HG03095 (cell line): ENCODE results near the gene COL6A1.

Source experiments
- ATAC-seq: cut with Tn5 transposase; IDR thresholded peaks from one replicate; pipeline ENCODE4 v1.9.1; 2021; ENCODE audit warnings: moderate library complexity; ENCODE audit not compliant: unreplicated experiment

COL6A1 gene

DNA sequence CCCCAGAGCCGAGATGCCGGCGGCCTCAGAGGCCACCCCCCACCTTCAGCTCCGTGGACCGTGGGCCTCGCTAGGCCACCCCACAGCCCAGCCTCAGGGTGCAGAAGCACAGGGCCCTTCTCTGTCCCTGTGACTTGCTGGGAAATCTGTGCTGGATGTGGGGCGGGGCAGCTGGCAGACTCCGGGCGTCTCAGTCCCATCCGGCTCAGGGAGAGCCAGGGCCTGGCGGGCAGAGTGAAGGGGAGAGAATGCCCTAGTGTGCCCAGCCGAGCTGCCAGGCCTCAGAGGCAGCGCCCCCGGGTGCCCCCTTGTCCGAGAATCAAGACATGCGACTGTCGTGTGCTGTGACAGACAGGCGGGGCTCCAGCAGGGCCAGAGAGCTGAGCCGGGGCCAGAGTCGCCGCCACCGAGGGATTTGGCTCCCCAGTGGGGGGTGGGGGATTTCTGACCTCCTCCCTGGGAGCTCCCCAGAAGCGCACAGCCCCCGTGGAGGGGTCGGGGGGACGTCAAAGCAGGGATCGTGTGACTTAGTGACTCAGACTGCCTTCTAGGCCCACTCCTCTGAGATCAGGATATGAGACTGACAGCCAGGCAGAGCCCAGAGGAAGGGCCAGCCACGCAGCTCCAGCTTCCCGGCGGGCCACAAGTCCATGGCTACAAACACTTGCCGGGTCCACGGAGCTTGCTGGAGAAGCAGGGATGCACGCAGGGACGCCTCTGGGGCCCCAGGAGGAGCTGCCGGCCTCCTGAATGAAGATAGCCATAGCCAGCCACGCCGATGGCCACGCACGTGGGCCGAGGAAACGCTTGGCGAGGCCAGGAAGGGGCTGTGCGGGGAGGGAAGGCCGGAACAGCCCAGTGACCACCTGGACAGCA is 11.9 kb downstream of the COL6A1 start:
- no peak for ATAC-seq

DNA sequence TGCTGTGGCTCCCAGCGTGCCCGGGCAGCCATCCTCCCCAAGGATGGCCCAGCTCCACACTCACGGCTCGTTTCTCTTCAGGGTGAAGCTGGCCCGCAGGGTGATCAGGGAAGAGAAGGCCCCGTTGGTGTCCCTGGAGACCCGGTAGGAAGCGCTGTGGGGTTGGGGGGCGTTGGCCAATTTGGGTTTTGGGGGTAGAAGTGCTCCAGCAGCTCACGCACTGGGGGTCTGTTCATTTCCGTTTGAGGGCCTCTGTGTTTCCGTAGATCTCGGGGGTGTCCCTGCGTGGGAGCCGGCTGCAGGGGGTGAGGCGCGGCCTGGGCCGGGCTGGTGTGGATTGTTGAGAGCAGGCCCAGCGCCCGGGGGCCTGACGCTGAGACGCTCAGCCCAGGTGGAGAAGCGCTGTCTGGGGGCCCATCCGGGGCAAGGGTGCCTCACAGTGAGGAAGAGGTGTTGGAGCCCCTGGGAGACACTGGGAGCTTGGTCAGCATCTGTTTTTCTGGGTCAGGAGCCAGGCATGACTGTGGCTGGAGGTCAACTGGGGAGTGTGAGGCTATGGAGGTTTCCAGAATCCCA is 12.6 kb downstream of the COL6A1 start:
- no peak for ATAC-seq

DNA sequence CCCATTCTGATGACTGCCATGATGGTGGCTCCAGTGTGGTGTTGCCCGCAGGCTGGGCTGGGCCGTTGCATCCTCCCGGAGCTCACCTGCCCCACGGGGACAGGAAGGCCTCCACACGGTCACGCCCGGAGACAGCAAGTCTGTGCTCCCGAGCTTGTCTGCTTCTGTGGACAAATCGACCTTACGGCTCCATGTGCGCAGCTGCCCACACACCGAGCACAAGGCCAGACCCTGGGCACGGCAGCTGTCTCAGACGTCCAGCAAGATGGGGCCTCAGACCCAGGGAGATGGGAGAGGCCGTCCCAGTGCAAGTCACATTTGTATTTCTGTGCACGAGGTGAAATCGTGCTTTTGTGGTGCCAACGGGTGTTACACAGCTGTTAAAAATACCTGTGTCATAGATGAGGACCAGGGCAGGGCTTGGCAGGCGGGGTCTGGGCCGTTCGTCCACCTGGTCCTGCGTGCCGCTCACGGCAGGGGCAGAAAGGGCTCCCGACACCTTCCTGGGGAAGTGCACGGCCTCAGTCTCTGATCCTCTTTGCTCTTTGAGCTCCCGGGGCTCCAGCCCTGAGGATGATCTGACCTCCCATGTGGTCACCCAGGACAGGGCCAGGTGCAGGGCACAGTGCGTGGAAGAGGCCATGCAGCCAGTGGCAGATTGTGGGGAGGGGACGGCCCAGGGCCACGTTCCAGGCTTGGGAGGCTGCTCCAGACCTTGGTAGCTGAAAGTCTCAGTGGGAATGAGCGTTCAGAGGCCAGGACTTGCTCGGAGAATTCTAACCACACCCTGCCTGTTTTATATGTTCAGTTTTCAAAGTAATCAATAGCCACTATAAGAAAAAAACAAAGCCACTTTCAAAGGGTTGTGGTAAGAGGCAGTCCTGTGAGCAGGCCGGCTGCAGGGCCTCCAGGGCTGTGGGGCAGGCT is 13.5 kb downstream of the COL6A1 start:
- ATAC-seq = no peak

DNA sequence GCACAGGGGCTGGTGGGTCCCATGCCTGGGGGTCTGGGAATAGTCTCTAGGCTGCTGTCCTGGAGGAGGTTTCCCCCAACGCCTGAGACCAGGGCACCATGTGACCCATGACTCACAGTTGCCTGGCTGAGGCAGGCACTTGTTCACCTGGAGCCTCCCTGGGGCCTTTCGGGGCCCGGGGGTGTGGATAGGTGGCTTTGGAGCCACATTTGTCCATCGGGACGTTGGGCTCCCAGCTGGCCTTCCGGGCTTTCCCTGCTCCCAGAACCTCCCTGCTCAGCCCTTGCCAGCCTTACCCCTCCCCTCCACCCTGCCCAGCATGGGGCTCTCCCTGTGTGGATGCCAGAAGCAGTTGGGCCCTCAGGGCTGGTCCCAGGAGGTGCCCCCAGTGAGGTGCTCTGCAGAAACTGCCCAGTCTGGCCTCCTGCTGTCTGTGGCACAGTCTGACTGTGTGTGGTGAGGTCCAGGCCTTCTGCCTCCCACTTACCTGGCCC is 14.2 kb downstream of the COL6A1 start:
- ATAC-seq = no peak

DNA sequence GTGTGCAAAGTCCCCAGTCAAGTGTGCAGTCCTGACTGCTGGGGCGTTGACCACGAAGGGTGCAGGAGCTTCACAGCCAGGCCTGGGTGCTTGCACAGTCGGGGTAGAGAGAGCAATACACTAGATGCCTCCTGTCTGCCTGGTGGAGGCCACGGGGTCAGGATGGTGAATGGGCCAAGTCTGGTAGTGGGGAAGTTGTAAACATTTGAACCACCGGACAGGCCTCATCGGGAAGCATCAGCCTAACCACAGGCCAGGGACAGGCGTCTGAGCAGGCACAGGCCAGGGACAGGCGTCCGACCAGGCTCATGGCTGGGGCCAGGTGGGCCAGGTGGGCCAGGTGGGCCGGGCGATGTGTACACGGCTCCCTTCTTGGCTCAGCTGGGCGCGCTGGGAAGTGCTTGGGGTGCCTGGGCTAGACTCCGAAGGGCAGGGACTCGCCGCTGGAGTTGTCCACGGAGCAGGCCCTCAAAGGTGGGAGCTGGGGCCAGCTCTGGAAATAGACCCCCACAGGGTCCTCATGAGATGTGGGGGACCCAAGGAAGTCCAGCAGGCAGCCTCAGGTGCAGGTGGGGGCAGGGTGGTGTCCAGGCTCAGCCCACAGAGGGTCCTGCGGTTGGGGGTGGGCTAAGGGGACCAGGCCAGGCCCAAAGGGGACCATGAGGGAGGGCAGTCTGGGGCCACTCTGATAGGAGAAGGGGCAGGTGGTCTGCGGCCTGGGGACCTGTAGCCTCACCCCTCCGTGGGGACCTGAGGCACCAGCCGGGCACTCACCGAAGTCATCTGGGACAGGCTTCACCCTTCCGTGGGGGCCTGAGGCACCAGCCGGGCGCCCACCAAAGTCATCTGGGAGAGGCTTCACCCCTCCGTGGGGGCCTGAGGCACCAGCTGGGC is 15.0 kb downstream of the COL6A1 start:
- ATAC-seq = no peak

DNA sequence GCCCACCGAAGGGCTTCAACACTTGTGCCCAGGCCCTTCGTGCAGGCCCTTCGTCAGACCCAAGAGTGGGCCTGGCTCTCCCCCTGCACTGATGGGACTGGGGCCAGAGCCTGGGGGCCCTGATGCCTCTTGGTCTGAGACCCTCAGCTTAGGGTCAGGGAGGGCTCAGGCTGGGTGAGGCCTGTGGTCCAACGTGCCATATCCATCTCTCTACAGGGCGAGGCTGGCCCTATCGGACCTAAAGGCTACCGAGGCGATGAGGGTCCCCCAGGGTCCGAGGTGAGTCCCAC is 15.6 kb downstream of the COL6A1 start:
- no peak for ATAC-seq

DNA sequence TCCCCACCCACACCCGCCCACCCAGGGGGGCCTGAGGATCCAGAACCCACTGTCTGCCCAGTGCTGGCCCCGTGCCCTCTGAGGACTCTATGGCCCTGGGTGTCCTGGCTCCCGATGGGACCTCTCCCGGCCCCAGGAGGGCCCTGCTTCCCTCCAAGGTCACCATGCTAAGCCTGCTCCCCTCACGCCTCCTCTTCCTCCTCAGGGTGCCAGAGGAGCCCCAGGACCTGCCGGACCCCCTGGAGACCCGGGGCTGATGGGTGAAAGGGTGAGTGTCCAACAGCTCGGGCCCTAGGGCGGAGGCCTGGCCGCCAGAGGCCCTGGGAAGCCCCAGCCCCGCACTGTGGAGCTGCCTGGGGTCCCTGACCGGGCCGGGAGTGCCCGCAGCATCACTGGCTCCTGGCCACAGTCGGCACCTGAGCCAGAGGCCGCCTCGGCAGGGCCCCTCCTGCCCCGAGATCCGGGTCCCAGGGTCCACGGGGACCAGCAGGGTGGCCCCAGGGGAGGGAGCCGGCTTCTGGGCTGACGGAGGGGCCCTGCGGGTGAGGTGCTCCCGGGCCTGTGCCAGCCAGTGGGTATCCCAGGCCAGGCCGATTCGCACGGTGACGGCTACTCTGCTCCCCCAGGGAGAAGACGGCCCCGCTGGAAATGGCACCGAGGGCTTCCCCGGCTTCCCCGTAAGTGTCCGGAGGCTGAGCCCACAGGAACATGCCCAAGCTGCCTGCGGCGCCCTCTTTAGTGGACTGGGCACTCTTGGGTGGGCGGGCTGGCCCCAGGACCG is 16.1 kb downstream of the COL6A1 start:
- no peak for ATAC-seq

DNA sequence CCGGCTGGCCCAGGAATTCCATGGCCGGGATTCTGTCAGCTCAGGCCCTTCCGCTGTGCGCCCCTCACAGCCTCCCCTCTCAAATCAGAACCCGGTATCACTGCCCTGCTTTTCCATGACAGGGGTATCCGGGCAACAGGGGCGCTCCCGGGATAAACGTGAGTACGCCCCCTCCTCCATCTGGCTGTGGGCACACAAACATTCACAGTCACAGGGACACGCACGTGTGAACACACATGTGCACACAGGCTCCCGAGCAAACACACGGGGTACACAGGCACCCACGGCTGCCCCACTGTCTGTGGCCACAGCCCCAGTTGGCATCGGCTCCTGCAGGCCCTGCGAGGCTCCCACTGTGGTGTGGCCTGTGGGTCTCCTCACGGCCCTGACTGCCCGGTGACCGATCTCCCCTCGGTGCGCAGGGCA is 16.7 kb downstream of the COL6A1 start:
- ATAC-seq = no peak

DNA sequence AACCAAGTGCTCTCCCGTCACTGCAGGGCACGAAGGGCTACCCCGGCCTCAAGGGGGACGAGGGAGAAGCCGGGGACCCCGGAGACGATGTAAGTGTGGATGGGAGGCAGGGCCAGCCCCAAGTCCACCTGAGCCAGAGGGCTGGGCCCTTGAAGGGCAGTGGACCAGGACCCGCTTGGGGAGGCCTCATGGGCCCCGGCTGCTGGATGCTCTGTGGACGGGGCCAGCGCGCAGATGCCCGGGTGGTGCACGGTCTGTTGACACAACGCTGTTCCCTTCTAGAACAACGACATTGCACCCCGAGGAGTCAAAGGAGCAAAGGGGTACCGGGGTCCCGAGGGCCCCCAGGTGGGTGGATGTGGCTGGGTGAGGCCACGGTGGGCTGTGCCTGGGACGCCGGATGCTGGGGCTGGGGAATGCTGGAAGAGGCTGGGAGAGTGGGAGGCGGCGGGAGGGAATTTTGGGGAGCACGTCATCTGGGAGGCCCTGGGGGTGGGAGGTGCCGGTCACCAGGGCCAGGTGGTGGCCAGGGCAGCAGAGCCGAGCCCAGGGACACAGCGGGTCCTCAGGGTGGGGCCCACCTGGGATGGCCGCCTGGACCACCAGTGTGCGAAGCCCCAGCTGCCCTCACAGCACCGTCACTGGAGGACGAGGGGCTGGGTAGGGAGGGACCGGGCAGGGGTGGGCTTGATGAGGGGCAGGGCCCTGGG is 17.5 kb downstream of the COL6A1 start:
- no peak for ATAC-seq

DNA sequence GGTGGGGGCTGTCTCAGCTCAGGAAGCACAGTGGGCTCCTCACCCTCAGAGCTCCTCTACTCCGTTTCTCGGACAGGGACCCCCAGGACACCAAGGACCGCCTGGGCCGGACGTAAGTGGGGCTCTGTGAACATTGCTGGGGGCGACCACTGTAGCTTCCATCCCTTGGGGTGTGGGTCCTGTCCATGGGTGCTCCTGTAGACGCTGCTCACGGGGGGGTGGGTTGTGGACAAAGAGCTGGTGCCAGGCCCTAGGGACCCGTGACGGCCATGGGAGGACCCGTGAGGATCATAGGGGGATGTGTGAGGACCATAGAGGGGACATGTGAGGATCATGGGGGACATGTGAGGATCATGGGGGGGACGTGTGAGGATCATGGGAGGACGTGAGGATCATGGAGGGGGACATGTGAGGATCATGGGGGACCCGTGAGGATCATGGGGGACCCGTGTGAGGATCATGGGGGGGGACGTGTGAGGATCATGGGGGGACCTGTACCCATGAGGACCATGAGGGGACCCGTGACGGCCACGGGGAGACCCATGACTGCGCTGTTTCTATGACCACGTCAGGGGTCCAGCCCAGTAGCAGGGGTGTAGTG is 18.1 kb downstream of the COL6A1 start:
- no peak for ATAC-seq

DNA sequence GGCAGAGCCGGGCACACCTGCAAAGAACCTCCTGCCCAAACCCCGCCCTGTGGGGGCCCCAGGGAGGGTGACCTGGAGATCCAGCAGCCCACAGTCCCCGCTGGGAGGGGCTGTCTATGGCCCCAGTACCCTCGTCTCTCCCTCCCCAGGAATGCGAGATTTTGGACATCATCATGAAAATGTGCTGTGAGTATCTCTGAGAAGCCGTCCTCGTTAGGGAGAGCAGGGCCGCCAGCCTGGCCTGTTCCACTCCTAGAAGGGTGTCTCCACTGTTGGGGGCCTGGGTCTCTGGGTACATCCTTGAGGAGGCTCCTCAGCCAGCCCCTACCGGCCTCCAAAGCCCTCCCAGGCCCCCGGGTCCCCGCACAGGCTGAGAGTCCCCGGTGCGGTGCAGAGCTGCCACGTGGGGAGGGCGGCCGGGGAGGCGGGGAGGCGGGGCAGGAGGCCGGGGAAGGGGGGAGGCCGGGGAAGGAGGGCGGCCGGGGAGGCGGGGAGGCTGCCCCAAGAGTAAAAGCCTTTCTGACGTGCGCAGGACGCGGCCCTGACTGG is 18.7 kb downstream of the COL6A1 start:
- ATAC-seq = no peak

DNA sequence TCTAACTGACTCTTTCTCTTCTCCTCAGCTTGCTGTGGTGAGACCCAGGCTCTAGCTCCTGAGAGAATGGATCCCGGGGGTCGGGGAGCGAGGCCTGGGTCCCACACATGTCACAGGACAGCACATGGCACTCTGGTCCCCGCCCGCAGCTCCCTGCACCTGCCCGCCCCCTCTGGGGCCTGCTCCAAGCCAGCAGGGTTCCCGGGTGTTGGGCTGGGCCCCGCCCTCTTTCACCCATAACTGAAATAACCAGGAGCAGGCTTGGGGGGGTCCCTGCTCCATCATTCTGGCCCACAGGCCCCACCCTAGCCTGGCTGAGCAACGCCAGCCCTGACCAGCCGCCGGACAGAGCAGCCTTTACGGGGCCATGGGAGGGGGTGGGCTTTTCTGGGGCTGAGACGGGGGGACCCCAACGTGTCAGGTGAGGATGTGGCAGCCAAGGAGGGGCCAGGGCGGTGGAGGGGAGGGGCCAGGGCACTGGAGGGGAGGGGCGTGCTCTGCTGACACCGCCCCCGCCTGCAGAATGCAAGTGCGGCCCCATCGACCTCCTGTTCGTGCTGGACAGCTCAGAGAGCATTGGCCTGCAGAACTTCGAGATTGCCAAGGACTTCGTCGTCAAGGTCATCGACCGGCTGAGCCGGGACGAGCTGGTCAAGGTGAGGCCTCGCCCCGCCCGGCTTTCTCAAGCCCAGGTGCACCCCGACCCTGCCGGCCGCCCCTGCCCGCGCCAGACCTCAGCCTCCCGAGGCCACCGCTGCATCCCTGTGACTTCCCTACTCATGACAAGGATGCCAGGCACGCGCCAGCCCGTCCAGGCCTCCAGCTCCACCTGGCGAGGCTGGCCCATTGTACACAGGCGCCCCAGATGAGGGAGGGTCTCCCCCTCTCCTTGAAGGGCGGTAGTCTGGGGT is 19.4 kb downstream of the COL6A1 start:
- ATAC-seq = no peak

DNA sequence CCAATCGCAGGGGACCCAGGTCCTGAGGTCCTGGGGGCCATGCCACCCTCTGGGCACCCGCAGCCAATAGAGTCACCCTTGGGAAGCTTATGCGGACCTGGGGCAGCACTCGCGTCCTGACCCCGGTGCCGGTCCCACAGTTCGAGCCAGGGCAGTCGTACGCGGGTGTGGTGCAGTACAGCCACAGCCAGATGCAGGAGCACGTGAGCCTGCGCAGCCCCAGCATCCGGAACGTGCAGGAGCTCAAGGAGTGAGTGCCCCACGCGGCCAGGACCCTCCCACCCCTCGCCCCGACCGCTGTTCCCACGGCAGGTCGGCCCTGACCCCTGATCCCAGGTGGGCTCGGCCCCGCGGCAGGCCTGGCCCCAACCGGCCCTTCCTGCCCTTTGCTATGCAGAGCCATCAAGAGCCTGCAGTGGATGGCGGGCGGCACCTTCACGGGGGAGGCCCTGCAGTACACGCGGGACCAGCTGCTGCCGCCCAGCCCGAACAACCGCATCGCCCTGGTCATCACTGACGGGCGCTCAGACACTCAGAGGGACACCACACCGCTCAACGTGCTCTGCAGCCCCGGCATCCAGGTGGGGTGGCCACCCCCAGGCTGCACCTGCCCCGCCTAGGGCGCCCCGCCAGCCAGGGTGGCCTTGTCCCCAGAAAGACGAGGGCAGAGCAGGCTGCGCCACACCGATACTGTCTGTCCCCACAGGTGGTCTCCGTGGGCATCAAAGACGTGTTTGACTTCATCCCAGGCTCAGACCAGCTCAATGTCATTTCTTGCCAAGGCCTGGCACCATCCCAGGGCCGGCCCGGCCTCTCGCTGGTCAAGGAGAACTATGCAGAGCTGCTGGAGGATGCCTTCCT is 20.5 kb downstream of the COL6A1 start:
- ATAC-seq = no peak

DNA sequence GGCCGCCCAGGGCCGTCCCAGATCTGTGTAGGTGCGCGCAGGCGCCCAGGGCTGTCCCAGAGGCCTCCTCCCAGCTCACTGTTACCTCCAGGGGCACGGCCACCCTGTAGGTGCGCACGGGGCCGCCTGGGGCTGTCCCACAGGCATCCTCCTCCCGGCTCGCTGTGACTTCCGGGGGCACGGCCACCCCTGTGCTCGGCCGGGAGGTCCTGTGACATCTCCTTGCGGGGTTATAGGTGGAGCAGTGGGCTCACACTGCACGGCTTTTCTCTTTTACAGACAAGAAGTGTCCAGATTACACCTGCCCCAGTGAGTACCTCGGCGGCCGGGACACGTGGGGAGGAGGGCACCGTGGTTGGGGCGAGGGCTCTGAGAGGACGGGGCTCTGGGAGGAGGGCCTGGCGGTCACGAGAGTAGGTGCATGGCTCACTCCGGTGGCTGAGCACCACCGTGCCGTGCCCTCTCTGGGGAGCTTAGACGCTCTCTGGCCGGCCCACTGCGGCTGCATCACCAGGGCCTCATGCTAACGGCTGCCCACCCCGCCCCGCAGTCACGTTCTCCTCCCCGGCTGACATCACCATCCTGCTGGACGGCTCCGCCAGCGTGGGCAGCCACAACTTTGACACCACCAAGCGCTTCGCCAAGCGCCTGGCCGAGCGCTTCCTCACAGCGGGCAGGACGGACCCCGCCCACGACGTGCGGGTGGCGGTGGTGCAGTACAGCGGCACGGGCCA is 21.4 kb downstream of the COL6A1 start:
- ATAC-seq = no peak

DNA sequence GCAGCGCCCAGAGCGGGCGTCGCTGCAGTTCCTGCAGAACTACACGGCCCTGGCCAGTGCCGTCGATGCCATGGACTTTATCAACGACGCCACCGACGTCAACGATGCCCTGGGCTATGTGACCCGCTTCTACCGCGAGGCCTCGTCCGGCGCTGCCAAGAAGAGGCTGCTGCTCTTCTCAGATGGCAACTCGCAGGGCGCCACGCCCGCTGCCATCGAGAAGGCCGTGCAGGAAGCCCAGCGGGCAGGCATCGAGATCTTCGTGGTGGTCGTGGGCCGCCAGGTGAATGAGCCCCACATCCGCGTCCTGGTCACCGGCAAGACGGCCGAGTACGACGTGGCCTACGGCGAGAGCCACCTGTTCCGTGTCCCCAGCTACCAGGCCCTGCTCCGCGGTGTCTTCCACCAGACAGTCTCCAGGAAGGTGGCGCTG is 22.0 kb downstream of the COL6A1 start:
- ATAC-seq = no peak
